H1 (cell line): Measurements from ENCODE around the gene CYTL1. TPM values are rescaled to one million over a fixed set of nuclear protein-coding genes. Genes with fewer than 3 reads are reported as not detected.

ENCODE experiments used
- BCL11A ChIP-seq, 2 experiments: IDR thresholded peaks; one replicate each; pipeline ENCODE4 v1.6.1; 2011; ENCODE audit warnings: low read depth in 2 of 2, low read length in 2 of 2, mild to moderate bottlenecking in 2 of 2
- CBX8 ChIP-seq: fragments of 300-800, 300-1000 bp; sonication (generic); IDR thresholded peaks from 2 replicates; pipeline ENCODE4 v1.7.1; 2016; ENCODE audit warnings: low read depth, low read length, borderline replicate concordance
- CHD7 ChIP-seq: fragments of 300-600 bp; sonication (generic); IDR thresholded peaks from 2 replicates; pipeline ENCODE4 v1.7.1; 2012; ENCODE audit warnings: low read length, moderate library complexity, mild to moderate bottlenecking, inconsistent platforms; ENCODE audit not compliant: insufficient replicate concordance
- CTBP2 ChIP-seq: IDR thresholded peaks from 2 replicates; pipeline ENCODE4 v1.7.0; 2011; ENCODE audit warnings: borderline replicate concordance, mild to moderate bottlenecking, moderate library complexity, mixed read lengths, low read length; ENCODE audit not compliant: insufficient read depth, insufficient read length
- EGR1 ChIP-seq: IDR thresholded peaks from 2 replicates; pipeline ENCODE4 v1.6.1; 2011; ENCODE audit warnings: low read depth, low read length, borderline replicate concordance
- HDAC6 ChIP-seq: IDR thresholded peaks from one replicate; pipeline ENCODE4 v1.7.1; 2012; ENCODE audit warnings: low read depth, mild to moderate bottlenecking, inconsistent platforms, low read length, moderate library complexity
- KDM1A ChIP-seq: fragments of 200-600, 300-600 bp; sonication (generic); IDR thresholded peaks from 2 replicates; pipeline ENCODE4 v1.7.1; 2016; ENCODE audit warnings: mild to moderate bottlenecking, low read length, borderline replicate concordance
- polyA plus RNA-seq, 7 experiments: library from polyadenylated mRNA; depleted of rRNA in 3 of 7; stranded (reverse) in 5 of 7; unstranded in 2 of 7; fragments of >200 nt in 5 of 7; fragments of 200-250 nt in 2 of 7; gene quantifications; 1 replicate in 5 of 7; 2 replicates in 1 of 7; 4 replicates in 1 of 7; pipeline versions ENCODE4 v1.2.1 to v1.2.3, GENCODE V29; 2011 to 2013; ENCODE audit warnings: missing spikeins in 2 of 7, mixed read lengths in 2 of 7
- total RNA-seq: library from RNA; stranded (reverse); fragmentation: NEBNext Ultra II Directional; extraction: Animal tissue kit (Norgen Biotek cat#: 25700); gene quantifications from 2 replicates; pipeline ENCODE4 v1.2.1, GENCODE V29; 2021

Gene CYTL1
- total and polyA plus RNA-seq, 2 of the 8 experiments (the other 6 are each of a cell fraction or from before 2014, with no cell fraction given): 8.6 to 9.8 TPM

- no peak for TF ChIP-seq CHD7
- no peak for TF ChIP-seq EGR1
- no peak for TF ChIP-seq CBX8
- TF ChIP-seq KDM1A: no peak
- no peak for TF ChIP-seq BCL11A (IDR thresholded peaks at IDR 0.05; ENCODE audit: low read depth in 2 of 2, low read length in 2 of 2)
- no peak for TF ChIP-seq HDAC6
- no peak for TF ChIP-seq CTBP2
Observed at GRCh38 chr4:5048721-5049120, 29.5 kb upstream of the CYTL1 start (continued).
